GM19240 (cell line): ENCODE measurements around the gene IL6ST.
"Not testable (repeated sequence)": the region's sequence is repeated elsewhere in the genome, so short reads cannot be mapped to it uniquely, and the experiment has no call there.

Experiments used
- DNase-seq: peaks from one replicate; pipeline ENCODE4 v3.0.0; 2011; ENCODE audit warnings: low spot score; ENCODE audit not compliant: insufficient read length

Gene IL6ST

DNA sequence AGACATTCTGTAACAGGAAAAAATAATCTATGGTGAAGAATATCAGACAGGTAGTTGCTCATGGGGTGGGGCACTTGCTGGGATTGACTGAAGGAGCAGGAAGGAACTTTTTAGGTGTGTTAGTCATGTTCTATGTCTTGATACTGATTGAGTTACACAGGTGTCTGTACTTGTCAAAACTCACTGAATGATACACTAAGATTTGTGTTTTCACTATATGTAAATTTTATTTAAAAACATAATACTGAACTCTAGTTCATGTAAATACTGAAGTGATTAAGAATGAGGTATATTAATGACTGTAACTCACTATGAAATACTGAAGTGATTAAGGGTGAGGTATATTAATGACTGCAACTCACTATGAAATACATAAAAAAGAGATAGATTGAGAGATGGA, 28.5 kb downstream of the IL6ST start:
- DNase-seq: no peak

DNA sequence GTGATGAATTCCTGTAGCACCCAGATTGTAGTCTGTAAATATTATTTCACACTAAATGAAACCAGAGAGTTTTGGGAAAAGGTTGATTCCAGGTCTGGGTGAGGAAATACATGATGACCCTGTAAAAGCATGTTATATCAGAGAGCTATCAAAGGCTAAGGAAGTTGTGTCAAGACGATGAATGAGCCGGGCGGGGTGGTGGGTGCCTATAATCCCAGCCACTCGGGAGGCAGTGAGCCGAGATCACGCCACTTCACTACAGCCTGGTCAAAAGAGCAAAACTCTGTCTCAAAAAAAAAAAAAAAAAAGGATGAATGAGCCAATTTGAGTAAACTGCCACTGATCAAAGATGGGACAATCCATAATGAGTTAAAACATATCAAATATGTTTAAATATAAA, 29.2 kb downstream of the IL6ST start:
- DNase-seq: no peak

DNA sequence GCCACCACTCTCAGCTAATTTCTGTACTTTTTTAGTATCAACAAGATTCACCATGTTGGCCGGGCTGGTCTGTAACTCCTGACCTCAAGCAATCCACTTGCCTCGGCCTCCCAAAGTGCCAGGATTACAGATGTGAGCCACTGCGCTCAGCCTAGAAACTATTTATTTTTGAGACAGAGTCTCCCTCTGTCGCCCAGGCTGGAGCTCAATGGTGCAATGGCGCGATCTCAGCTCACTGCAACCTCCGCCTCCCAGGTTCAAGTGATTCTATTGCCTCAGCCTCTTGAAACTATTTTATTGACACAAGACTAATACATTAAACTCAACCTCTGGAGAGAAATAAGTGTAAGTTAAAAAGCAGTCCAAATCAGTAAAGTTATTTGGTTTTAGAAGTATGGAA, 34.0 kb downstream of the IL6ST start:
- DNase-seq: no peak

DNA sequence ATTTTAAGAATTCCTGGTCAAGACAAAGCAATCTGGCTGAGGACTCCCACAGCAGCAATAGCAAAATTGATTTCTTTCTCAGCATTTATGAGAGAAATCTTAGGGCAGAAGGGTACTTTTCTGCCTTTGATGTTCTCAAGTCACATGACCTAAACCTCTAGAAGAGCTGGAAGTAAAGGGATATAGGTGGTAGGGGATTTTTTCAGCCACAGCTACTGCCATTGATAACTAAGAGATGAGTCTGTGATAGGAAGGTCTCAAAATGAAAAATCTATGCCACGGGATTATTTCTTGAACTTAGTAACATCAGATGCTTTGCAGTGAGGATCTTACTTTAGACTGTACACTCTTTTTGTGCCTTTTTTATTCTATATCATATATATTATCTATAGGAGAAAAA, 35.6 kb downstream of the IL6ST start:
- no peak for DNase-seq

DNA sequence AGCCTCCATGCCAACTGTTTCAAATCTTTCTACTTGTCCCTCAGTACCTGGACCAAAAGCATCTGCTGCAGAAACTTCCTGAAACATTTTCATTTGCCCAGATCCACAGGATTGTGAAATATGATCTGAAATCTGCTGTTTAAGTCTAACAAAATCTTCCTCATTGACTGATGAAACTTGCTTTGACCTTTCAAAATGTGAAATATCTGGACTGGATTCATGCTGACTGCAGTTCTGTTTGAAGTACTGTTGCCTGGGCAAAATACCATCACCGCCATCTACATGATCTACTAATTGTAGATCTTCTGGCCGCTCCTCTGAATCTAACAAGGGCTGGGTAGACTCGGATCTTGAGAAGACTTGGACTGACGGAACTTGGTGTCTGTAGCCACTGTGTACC, 53.6 kb downstream of the IL6ST start:
- DNase-seq: not testable (repeated sequence)

DNA sequence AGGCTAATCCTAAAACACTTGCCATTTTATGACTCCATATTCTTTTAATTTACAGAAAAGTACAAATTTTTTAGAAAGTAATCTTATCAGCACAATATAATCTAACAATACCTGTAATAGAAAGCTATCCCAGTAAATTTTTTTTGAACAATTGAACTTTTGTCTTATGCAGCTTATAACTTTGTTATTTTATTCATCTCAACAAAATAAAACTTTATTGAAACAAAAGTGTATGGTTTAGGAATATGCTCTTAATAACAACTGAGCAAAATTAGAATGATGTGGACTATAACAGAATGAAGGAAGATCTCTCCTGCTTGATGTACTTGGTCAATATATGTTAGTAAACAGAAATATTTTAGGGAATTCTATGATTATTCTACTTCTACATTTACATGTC, 57.2 kb downstream of the IL6ST start:
- not testable (repeated sequence) for DNase-seq

DNA sequence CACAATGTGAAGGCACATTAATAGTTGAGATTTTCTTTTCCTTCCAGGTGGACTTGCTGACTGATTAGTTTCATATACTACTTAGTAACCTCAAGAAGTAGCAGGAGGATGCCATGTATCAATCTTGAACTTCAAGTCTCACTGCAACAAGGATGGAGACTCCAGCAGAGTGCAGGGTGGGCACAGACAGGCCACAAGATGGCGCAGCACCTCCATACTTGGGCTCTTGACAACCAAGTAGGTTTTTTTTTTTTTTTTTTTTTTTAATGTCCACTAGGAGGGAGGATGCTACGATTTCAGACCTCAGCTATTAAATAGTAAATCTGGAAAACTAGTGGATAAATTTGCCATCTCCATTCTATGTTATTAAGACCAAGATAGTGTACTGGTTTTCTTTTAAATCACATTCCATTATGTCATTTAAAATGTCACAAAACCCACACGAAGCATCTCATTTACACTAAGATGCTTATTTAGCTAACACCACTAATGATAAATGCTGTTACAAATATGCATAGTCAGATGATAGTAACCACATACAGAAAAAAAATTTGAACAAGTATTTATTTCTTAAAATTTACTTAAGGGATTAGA, 58.6 kb downstream of the IL6ST start:
- DNase-seq: peak; percentile 65

DNA sequence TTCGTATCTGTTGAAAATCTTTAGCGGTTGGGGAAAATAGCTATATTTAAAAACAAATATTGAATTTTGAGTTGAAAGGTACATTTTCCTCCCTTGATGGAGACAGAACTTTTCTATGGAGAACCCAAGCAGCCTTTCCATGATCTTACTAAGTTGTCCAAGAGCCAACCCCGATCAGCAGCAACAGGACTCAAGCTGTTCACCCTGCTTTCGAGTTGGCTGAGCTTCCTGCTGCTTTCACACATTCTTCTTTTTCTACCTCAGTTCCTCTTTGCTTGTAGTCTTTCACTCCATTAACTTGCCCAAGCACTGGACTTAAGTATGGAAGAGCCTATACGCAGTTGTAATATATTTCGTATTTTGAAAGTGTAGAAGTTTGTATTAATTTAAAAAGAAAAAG, 59.4 kb downstream of the IL6ST start:
- DNase-seq: no peak

DNA sequence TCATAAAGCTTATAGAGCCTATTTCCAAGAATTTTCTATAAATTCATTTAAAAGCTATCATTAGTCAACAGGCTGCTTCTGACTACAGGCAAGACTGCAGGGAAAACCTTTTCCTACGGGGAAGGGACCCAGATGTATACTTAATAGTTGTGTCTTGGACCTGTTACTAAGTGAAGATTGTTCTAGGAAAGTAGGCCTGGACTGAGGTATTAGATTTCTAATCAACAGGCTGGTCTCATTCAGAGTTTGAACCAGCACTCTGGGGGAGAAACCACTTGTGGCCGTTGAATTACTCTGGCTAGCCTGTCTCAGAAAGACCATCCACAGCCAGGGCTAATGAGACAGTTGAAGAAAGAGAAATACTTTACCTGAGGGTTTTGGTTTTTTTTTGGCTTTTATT, 60.0 kb downstream of the IL6ST start:
- no peak for DNase-seq

DNA sequence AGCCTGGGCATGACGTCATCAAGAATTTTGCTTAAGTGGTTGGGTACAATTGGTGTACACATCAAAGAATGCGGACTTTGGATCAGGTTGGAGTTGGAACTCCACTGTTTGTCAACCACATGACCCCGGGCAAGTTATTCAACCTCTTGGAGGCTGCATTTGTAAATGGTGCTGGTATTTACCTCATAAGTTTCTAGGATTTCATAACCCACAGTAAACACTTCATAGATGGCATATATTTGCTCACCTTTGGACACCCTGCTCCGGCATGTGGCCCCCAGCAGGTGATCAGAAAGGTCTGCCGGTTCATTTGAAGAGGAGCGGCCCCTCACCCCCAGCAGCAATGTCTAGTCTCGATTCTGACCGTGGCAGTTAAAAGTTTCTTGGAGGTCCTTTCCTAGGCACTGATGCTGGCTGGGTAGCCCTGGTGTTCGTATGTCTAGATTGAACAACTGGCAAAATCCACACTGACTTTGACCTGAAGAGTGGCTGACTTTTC, 60.6 kb downstream of the IL6ST start:
- DNase-seq: no peak

DNA sequence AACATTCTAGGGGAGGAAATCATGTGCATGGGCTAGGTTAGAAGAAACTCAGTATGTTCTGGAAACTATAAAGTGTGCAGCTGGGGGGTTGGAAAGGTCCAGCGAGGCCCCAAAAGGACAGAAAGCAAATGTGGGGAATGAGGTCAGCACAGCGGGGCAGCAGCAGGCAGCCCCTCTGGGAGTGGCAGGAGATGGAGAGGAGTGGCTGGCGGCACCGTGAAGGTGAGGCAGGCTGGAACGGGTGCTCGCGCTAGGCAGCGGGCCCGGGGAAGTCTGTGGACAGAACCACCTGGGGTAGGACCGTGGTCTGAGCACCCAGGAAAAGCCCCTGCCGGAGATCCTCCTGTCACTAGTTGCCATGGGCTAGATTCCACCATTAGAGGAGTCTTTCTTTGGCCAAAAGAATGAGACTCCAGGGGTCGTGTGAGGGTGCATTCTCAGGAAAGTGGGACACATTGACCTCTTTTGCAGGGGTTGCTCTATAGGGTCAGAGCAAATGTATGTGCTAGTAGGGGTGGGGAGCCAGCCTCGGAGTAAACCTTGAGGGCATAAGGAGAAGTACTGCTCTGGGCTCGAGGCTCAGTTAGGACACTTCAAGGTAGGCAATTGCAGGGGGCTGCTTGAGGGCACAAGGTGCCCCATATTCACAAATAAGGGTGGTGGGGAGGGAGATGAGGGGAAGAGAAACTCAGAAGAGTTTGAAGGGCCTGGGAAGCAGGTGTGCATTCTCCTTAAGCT, 61.2 kb downstream of the IL6ST start:
- DNase-seq: no peak

DNA sequence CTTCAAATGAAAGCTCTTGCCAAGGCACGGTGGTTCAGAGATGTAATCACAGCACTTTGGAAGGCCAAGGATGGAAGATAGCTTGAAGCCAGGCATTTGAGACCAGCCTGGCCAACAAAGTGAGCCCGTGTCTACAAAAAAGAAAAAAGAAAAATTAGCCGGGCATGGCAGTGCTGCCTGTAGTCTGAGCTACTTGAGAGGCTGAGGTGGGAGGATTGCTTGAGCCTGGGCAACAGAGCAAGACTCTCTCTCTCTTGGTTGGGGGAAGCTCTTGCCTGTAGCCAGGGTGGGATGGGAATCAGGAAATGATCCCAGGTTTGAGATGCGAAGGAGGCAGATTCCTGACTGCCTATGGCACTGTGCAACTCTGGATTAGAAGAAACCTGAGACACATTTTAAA, 62.1 kb downstream of the IL6ST start:
- DNase-seq: no peak

DNA sequence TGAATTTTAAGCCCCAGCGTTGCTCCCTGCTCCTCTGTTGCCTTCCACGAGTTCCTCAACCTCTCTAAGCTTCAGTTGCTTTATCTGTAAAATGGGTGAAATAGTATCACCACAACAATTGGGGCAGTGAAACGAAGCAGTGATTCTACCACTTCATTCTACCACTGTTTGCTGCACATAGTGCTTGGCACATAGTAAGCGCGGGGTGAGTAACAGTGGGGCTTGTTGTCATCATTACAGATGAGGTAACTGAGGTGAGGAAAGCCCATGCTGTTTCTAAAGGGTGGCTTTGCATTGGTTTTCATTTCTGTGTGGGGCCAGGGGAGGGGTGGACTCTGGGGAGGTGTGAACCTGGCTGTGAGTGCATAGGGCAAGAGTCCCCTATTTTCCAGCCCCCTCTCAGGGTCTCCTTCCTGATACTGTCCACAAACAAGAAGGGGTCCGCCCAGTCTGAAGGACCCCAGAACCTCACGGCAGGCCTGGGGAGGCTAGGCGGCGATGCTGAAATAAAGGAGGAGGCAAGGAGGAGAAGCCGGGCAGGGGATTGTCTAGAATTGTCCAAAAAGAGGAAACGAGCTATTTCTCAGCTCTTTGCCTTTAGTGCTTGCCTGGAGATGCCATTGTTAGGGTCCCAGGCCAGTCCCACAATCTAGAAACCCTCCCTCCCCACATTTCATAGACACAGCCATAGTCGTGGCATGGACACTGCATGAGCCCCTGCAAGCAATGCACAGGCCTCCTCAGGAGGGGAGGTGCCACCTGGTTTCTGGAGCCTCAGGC, 65.6 kb downstream of the IL6ST start:
- DNase-seq: no peak

DNA sequence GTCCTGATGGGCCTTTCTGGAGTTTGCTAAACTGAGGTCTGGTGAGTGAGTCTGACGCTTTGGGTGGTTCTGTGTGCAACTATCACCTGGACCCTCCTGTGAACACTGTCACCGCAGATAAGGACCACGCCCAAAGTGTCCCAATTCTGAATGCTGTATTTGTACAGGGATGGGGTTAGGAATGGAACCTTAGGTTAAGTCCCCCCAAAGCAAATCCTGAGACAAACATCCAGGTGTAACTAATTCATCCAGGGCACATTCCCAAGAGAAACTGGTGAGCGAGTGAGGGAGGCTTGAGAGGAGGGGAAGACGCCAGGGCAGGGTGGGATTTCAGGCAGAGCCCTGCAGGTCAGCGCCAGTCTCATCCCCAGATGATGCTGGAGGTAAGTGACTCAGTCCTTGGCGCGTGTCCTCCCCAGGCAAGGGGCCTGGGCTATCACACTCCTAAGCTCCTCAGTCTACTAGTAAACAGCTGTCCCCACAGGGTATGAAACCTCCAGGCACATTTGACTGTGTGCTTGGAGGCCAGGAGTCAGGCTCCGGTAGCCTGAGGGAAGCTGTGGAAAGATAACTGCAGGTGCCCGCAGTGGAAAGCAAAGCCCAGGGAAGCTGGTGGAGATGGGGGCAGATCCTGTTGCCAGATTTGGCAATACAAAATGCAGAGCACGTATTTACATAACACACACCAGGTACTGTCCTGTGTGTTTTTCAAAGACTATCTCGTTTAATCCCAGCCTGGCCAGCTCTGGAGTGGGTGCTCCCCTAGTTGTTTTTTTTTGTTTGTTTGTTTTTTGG, 66.7 kb downstream of the IL6ST start:
- DNase-seq: no peak

DNA sequence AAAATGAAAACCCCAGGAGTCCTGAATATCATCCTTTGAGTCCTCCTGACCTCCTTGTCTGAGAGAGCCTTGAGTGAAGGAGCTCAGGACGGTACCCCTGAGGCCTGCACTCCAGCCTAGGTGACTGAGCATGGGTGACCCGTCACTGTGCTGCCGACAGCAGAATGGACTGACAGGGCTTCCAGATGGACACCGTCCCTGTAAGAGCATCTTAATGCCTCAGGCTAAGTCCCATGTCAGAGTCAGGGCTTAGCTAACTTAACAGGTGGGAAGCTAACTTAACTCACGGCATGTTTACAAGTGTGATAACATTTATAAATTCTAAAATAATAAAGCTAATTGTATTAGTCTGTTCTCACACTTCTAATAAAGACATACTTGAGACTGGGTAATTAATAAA, 68.3 kb downstream of the IL6ST start:
- no peak for DNase-seq

DNA sequence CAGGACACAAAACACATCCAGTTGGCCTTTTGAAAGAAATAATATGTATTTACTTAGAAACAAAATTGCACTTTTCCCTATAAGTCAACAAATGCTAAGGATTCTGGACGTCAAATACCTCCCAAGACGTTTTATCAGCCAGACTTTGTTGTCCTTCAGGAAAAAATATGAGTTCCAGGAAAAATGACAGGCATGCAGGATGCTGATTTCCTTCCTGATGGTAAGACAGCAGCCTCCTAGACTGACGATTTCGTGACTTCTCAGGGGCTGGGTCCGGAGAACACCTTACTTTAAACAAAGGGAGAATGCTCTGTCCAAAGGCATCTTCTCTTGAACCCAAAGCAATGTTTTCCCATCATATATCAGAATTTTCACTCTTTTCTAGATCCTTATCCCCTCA, 69.1 kb downstream of the IL6ST start:
- no peak for DNase-seq

DNA sequence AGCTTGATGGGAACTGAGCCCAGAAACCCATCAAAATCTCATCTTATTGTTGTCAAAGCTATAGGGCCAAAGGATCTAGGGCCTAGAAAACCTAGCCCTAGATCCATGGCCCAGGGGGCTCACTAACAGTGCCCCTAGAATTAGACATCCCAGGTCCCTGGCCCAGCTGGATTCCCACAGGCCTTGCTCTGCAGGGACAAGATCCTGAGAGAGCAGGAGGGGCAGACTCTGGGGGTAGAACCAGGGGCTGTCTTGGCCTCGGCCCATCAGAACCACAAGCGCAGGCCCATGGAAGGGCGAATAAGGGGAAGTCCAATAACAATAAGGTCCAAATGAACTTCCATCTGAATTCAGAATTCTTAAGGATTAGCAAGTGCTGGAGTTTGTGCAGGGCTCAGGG, 69.6 kb downstream of the IL6ST start:
- DNase-seq: no peak

DNA sequence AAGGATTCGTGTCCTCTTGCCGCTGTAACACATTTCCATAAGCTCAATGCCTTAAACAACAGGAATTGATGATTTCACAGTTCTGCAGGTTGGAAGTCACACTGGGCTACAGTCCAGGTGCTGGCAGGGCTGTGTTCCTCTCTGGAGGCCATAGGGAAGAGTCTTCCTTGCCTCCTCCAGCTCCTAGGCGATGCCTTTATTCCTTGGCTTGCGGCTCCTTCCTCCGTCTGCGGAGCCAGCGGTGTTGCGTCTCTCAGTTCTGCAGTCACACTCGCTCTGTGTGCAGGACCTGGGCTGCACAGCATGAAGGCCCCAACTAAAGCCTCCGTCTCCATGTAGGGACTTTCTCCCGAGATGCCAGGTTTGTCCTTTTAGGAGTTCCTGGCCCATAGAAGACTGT, 70.0 kb downstream of the IL6ST start:
- DNase-seq: no peak

DNA sequence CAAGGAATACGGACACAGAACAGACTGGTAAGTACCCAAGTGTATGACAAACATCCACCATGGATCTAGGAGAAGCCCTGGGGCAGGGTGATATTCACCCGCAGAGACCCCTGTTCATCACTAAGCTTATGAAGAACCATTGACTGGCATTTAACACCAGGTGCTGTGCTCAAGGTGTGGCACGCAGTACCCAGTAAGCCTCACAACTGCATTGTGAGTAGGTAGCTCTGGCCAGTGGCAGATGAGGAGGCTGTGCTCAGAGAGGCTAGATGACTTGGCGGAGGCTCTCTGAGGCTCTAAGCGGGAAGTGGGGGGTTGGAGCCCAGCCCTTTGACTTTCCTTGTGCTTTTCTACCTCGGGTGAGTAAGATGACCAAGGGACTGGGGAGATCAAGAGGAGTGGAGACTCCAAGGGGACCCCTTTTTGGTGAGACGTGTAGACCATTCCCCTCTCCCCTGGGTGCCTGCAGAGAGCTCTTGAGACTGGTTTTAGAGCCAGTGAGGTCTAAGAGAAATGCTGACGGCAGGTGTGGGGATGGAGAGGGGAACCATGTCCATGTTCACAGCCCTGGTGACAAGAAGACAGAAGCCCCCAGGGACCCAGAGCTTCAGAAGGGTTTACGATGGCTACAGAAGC, 70.8 kb downstream of the IL6ST start:
- DNase-seq: no peak

DNA sequence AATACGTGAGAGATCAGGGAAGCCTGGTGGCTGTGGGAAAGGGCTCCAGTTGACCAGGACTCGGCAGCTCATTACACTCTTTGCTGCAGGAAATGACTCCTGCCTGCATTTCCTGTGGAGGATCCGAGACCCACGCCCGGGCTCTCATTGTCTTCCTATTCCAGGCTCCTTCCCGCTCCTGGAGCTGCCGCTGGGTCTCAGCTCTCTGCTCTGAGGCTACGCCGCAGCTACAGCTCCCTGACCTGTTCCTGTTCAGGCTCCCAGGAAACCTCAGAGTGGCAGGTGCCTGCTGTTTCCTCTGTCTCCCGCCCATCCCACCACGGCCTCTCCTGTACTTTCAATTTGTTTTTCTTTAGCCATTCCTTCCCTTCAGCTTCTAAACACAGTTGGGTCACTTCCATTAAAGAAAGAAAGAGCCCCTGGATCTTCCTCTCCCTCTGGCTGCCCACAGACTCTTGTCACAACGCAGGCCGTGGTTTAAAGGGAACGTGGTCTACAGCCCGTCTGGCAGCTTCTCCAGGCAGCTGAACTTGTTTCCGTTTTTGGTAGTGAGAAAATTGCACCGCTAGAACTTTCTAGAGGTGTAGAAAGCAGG, 71.5 kb downstream of the IL6ST start:
- DNase-seq: no peak

DNA sequence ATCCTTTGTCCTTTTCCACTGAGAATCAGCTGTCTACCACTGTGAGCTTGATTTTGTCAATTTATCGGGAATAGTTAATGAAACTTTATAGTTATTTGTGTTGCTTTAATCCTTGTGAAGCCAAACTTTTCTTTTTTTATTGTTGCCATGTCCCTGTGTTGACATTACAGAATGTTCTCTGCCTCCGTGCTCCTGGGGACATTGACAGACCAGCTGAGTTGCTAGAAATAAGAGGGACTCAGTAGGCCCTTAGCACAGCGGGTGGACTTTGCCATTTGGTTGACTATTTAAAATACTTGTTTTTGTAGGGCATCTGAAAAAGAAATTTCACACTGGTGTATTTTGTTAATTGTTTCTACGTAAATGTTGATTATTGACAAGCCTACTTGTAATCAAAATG, 73.1 kb downstream of the IL6ST start:
- DNase-seq: no peak
